ENCODE data around the gene GUCY2C. TPM values are rescaled to one million over a fixed set of nuclear protein-coding genes. Genes with fewer than 3 reads are reported as not detected.
"Not testable (repeated sequence)": the region's sequence is repeated elsewhere in the genome, so short reads cannot be mapped to it uniquely, and the experiment has no call there.

GUCY2C gene
- polyA plus RNA-seq (2013, experiment 1 of 2; ENCODE audit: insufficient read length) = not detected
- not detected for polyA plus RNA-seq (2013, experiment 2 of 2; ENCODE audit: insufficient read length)

DNA sequence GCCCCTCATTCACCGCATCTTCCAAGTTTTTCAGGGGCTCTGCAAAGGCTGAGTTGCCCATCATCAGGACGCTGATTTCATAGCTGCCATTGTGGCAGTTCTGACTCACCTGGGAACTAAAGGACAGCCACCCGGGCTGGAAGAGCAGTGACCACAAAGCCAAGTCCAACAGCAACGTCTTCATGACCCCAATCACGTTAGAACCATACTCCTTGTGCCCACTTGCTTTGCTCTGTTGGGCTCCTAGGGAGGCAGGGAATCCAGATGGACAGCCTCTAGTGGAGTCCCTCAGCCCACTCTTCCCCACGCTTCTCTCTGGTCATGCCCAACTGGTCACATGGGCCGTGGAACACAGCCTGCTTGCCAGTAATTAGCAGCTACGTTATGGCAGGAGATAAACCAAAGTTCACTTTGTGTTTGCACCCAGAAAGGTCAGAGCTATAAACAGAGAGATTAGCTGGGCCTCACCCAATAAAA, at the start of gene GUCY2C:
Gene GUCY2C (minus strand): TSS at position 335 of the 477 bp plus-strand sequence. CDS start 151 bp downstream, at position 184.
- DNase-seq = no peak

DNA sequence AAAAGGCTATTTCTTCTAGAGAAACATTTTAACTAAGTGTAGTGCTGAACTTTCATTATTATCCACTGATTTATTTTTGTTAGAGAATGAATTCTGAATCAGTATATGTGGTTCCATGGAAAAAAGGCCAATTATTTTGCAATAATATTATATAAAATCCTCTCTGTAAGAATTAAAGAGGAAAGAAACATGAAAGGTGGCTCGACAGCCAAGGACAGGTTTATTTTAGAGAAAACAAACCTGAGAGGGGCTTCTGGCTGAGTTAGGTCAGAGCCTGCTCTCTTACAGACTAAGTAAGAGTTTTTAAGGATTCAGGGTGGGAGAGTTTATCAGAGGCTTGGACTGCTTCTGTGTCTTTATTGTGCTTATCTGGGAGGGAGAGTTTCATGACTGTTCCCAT, 46.7 kb upstream of the GUCY2C start:
- no peak for DNase-seq

GRCh38 chr12:14741942-14742341, 45.5 kb upstream of the GUCY2C start:
- DNase-seq = no peak

DNA sequence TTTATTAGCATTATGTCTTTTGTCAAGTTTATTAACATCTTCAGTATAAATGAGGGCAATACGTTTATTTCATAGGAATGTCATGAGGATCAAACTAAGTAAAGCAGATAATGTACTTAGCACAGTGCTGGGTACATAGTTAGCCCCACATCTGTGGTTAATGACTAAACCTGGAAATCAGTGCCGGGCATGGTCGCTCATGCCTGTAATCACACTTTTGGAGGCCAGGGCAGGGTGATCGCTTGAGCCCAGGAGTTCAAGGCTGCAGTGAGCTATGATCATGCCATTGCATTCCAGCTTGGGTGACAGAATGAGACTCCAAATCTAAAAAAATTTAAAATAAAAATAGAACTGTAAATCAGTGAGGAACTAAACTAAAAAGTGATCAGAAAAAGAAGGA, 44.8 kb upstream of the GUCY2C start:
- DNase-seq = no peak

DNA sequence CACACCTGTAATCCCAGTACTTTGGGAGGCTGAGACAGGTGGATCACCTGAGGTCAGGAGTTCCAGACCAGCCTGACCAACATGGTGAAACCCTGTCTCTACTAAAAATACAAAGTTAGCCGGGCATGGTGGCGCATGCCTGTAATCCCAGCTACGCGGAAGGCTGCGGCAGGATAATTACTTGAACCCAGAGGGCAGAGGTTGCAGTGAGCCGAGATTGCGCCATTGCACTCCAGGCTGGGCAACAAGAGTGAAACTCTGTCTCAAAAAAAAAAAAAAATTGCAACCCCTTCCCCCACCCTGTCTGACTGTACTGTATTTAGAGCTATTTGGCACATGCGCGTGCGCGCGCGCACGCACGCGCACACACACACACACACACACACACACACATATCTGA, 40.0 kb upstream of the GUCY2C start:
- DNase-seq = not testable (repeated sequence)

DNA sequence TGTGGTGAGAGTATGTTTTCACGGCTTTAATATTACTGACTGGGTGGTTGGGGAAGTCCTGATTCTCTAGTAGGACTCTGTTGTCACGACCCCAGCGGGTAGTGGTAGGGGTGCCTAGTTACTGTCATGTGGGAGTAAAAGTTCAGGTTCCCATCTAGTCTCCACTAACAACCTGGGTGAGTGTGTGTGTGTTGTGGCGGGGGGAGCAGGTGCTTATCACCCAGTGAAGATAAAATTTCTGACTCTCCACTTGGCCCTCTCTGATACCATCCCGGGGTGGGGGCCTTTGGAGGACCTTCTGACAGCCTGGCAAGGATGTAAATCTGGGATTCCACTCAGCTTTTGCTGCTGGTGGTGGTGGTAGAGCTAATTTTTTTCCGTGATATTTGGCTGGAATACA, 35.4 kb upstream of the GUCY2C start:
- no peak for DNase-seq

DNA sequence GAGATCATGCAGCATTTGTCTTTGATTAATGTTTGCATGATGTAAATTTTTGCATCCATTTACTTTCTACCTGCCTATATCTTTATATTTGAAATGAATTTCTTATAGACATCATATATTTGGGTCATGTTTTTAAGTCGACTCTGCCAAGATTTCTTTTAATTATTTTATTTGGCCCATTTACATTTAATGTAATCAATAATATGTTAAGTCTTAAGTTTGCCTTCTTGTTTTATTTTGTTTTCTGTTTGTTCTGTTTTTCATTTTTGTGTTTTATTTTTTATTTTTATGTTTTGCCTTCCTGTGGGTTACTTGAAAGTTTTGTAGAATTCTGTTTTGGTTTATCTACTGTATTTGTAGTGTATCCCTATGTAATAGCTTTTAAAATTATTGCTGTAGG, 33.2 kb upstream of the GUCY2C start:
- DNase-seq = no peak

DNA sequence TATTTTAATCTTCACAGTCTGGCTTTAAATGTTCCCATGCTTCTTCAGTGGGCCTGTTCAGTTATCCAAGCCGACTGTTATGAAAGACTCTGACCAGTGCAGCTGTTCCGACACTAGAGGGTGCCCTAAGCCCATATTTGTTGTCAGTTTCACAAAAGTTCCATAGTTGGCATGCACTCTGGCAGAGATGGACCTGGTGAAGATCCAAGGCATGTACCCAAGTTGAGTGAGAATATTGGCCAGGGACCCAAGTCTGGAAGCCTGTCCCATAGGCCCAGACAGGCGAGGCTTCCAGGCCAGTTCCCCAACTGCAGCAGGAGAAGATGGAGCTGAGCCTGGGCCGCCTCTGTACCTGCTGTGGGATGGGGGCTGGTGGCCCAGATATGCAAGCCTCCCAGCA, 27.4 kb upstream of the GUCY2C start:
- DNase-seq = peak; percentile 44

DNA sequence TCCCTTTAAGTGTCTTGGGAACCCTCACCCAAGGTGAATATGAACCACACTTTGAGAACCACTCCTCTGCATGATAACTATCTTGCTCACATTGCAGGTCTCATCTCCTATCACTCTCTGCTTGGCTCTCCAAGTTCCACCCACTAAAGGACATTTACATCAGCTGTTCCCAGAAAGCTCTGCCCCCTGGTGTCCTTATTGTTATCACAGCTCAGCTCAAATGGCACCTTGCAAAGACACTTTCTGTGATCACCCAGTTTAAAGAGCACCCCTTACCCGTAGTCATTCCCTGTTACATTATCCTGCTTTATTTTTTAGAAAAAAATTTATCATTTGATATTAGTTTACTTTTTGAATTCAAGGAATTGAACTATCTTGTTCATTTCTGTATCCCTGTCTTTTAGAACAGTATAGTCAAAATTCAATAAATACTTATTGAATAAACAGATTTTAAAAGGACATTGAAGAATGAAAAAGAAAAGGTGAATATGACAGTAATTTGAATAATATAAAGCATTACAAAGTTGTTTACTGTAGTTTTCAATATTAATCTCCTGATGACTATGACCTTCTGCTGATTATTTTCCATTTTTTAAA, 20.5 kb upstream of the GUCY2C start:
- DNase-seq = peak; percentile 43

- no peak for DNase-seq
These were observed 18.0 kb upstream of the GUCY2C start for GRCh38 chr12:14714437-14714836.

- no peak for DNase-seq
These were observed 14.4 kb upstream of the GUCY2C start for GRCh38 chr12:14710632-14711320.

DNA sequence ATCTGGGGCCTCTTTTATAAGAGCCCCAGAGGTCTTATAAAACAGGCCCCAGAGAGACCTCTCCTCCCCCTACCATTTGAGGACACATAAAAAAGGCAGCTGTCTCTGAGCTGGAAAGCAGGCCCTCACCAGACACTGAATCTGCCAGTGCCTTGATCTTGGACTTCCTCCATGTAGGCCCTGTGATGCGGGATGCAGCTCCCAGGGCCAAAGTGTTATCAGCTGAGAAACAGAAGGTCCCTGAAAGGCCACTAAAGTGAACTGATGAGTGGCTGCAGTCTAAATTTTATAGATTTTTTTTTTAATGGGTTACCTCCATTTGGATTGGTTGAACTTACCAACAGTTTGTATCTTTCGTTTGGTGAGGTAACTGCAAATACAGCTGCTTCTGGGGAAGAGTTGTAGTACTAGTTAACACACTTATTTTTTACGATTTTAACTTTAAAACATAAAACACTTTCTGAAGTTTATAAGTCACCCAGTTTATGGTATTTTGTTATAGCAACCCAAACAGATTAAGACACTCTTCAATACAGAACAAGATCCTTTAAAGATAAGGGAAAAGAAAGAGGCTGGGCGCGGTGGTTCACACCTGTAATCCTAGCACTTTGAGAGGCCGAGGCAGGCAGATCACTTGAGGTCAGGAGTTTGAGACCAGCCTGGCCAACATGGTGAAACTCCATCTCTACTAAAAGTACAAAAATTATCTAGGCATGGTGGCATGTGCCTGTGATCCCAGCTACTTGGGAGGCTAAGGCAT, 5.6 kb upstream of the GUCY2C start:
- no peak for DNase-seq

DNA sequence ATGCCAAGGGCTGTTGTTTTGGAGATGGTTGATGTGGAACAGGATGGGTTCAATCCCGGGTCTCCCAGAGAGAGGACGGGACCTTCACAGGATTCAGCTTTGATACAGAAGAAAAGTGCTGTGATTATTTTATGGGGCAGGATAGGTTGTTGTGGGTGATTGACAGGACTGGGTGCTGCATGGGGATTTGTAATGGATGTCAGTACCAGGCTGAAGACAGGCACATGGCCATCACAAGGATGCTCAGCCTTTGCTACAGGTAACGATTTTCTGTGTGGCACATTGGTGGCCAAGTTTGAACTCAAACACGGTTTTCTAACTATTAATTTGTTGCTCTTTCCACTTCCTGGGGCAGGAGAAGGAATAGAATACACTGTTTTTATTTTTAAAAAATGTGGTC, 4.5 kb upstream of the GUCY2C start:
- no peak for DNase-seq

GRCh38 chr12:14699923-14700322, 3.5 kb upstream of the GUCY2C start:
- no peak for DNase-seq

- no peak for DNase-seq
These were observed 2.2 kb upstream of the GUCY2C start for GRCh38 chr12:14698555-14698954.

- no peak for DNase-seq
These were observed 671 bp downstream of the GUCY2C start for GRCh38 chr12:14695715-14696141.

GRCh38 chr12:14694970-14695369, 1.4 kb downstream of the GUCY2C start:
- DNase-seq = no peak

- DNase-seq = no peak
These were observed 2.2 kb downstream of the GUCY2C start for GRCh38 chr12:14694145-14694714.

- no peak for DNase-seq
These were observed 3.3 kb downstream of the GUCY2C start for GRCh38 chr12:14693116-14693515.

- DNase-seq = no peak
These were observed 4.8 kb downstream of the GUCY2C start for GRCh38 chr12:14691560-14691959.

DNA sequence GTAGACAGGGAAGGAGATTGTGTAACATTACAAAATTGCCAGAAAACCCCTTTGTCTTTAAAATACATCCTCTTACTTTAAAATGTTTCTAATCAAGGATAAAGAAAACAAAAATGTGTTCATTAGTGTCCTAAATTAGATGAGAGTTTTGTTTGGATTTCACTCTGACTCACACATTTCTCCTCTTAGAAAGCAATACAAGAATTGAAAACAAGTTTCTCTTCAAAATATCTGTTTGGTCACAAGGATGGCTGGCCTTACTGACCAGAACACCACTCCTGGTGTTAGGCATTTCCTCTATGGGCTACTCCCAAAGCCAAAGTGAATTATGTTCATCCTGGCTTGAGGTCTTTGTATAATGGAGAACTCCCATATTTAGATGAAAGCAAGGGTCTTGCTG, 6.4 kb downstream of the GUCY2C start:
- no peak for DNase-seq

DNA sequence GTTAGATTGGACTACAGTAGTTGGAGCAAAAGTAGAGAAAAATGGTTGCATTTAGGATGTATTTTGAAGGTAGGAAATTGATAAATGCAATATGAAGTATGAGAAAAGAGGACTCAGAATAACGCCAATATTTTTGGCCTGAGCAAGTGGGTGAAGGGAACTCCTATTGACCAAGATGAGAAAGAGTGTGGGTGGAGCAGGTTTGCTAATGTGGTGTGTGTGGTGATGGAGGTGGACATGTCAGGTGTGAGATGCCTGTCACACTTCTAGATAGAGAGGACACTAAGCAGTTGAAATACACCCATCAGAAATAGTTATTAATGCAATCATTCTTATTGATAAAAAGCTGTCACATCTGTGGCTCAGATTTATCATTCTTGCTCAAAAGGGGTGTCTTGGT, 7.3 kb downstream of the GUCY2C start:
- DNase-seq = no peak

DNA sequence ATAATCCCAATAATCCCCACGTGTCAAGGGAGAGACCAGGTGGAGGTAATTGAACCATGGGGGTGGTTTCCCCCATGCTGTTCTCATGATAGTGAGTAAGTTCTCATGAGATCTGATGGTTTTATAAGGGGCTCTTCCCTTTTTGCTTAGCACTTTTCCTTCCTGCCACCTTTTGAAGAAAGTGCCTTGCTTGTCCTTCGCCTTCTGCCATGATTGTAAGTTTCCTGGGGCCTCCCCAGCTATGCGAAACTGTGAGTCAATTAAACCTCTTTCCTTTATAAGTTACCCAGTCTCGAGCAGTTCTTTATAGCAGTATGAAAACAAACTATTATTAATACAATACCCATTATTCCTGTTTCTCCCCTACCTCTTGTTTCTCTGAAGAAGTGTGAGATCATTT, 14.2 kb downstream of the GUCY2C start:
- not testable (repeated sequence) for DNase-seq

Measured in fibroblast of skin of scalp (primary cell).